ENCODE measurements around the gene AHCY. TPM values are rescaled to one million over a fixed set of nuclear protein-coding genes. Genes with fewer than 3 reads are reported as not detected.

The AHCY gene
- total RNA-seq, 1 donor from 2014 or later = 194 TPM

DNA sequence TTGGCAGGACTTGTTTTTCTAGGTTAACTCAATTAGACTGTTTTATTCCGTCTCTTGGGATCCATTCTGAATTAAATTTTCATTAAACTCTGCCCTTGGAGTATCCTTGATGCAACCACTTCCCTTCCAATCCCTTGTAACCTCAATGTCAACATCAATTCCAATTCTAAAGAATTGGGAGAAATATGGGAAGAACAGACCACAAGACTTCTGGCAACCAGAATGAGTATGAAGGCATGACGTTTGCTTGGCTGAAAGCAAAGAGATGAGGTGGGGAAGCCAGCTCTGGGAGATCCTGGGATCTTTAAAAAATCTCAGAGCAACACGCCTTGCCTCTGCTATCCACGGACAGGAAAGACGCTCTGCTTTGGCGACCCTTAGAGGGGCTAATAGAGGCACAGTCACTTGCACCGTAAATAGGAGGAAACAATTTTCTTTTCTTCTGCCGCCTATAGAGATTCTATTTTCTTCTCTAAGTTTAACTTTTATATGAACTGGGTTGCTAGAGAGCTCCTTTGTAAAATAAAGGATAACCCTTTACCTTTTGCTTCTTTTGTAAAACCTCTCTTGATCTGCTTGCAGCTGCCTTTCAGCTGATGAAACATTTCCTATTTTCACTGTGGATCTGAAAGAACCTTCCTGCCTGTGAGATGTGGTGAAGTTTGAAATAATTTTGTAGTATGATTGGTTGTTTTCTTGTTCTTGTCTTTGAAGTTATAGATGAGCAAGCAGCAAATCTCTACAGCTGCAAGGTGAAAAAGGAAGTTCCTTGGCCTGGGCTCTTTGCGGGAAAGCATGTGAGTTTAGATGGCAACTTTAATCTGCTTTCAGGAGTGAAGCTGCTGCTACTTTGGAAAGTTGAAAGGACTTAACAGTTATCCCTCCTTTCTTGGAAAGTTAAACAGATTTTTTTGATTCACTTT is 62.2 kb downstream of the AHCY start, which contains the start of gene ASIP:
Gene ASIP, plus strand, starts transcription at position 731 of the 923 bp plus-strand sequence. CDS start 18,952 bp downstream, outside the sequence.
- H3K4me3 ChIP-seq (ENCODE audit: low read depth, low read length) = no peak within 1 kb of the TSS
- TF ChIP-seq, protein P1, sequence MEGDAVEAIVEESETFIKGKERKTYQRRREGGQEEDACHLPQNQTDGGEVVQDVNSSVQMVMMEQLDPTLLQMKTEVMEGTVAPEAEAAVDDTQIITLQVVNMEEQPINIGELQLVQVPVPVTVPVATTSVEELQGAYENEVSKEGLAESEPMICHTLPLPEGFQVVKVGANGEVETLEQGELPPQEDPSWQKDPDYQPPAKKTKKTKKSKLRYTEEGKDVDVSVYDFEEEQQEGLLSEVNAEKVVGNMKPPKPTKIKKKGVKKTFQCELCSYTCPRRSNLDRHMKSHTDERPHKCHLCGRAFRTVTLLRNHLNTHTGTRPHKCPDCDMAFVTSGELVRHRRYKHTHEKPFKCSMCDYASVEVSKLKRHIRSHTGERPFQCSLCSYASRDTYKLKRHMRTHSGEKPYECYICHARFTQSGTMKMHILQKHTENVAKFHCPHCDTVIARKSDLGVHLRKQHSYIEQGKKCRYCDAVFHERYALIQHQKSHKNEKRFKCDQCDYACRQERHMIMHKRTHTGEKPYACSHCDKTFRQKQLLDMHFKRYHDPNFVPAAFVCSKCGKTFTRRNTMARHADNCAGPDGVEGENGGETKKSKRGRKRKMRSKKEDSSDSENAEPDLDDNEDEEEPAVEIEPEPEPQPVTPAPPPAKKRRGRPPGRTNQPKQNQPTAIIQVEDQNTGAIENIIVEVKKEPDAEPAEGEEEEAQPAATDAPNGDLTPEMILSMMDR (conservative IDR thresholded peaks at IDR 0.05; ENCODE audit: low read depth, low read length) = no peak
- DNase-seq (ENCODE audit: low read depth) = no peak

DNA sequence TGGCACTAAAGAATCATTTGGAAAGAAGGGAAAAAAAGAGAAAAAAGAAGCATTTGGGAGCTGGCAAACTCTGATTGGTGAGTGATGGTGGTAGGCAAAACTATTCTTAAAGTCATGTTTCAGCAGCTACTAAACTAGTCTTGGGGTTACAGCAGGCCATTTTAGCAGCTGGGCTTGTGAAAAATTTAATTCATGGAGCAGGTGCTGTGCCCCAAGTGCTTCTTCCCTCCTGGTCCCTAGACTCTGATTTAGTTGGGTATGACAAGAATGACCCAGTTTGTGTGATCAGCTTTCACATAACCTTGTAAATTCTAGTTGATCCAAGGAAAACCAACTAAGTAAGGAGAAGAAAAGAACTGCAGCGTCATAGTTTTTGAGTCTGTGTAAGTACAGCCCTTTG is 63.0 kb downstream of the AHCY start:
- TF ChIP-seq, protein P1 (conservative IDR thresholded peaks at IDR 0.05; ENCODE audit: low read depth, low read length) = no peak
- no peak overlapping the region for H3K4me3 ChIP-seq (ENCODE audit: low read depth, low read length)
- no peak for DNase-seq (ENCODE audit: low read depth)

DNA sequence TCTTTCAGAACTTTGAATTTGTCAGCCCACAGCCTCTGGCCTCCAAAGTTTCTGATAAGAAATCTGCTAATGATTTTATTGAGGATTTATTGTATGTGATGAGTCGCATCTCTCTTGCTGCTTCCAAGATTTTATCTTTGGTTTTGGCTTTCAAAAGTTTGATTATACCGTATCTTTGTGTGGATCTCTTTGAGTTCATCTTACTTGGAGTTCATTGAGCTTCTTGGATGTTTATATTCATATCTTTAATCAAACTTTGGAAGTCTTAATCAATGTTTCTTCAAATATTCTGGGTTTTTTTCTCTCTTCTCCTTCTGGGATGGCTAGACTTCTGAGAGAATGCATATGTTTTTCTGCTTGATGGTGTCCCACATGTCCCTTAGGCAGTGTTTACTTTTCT is 65.2 kb downstream of the AHCY start:
- DNase-seq (ENCODE audit: low read depth) = no peak
- TF ChIP-seq, protein P1 (conservative IDR thresholded peaks at IDR 0.05; ENCODE audit: low read depth, low read length) = no peak
- no peak overlapping the region for H3K4me3 ChIP-seq (ENCODE audit: low read depth, low read length)

DNA sequence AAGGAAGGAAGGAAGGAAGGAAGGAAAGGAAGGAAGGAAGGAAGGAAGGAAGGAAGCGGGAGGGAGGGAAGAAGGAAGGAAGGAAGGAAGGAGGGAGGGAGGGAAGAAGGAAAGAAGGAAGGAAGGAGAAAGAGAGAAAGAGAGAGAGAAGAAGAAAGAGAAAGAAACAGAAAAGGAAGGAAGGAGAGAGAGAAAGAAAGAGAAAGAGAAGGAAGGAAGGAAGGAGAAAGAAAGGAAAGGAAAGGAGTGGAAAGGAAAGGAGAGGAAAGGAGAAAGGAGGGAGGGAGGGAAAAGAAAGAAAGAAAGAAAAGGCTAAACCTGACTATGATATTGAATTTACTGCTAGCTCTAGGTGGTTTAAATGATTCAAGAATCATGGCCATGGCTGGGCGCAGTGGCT is 67.3 kb downstream of the AHCY start:
- H3K4me3 ChIP-seq (ENCODE audit: low read depth, low read length) = no peak overlapping the region
- TF ChIP-seq, protein P1 (conservative IDR thresholded peaks at IDR 0.05; ENCODE audit: low read depth, low read length) = no peak
- no peak for DNase-seq (ENCODE audit: low read depth)

GRCh38 chr20:34233687-34234086 is 69.5 kb downstream of the AHCY start:
- DNase-seq (ENCODE audit: low read depth) = no peak
- no peak overlapping the region for H3K4me3 ChIP-seq (ENCODE audit: low read depth, low read length)
- TF ChIP-seq, protein P1 (conservative IDR thresholded peaks at IDR 0.05; ENCODE audit: low read depth, low read length) = no peak

- no peak overlapping the region for H3K4me3 ChIP-seq (ENCODE audit: low read depth, low read length)
- TF ChIP-seq, protein P1 (conservative IDR thresholded peaks at IDR 0.05; ENCODE audit: low read depth, low read length) = no peak
- DNase-seq (ENCODE audit: low read depth) = no peak
Observed at GRCh38 chr20:34232494-34233087, 70.6 kb downstream of the AHCY start.

Measured in epithelial cell of proximal tubule (primary cell).